Caco-2 (cell line): ENCODE data around the gene CPNE1. TPM values are rescaled to one million over a fixed set of nuclear protein-coding genes. Genes with fewer than 3 reads are reported as not detected.

Experiments used
- BruUV-seq: library from RNA; stranded (reverse); fragments of 400-500 nt; replicated peaks from 2 replicates; lab custom pipeline; 2021; lab: Mats Ljungman, UMichigan
- CTCF ChIA-PET: fragments of 300-600 bp; sonication (Branson Sonifier 250); formaldehyde crosslinking; loops from one replicate; lab custom pipeline; 2022; ENCODE audit warnings: antibody characterized with exemption; lab: Charles Lee
- POLR2A ChIA-PET: fragments of 300-600 bp; sonication (Branson Sonifier 250); formaldehyde crosslinking; loops from one replicate; lab custom pipeline; 2022; ENCODE audit warnings: antibody characterized with exemption; lab: Charles Lee
- DNase-seq, 2 experiments: peaks; one replicate each; pipeline versions ENCODE4 v3.0.0 to v3.0.0-alpha.2; 2020 to 2022
- H3K27me3 ChIP-seq: replicated peaks from 2 replicates; pipeline ENCODE4 v1.6.0; 2011; ENCODE audit warnings: low read length; ENCODE audit not compliant: control insufficient read depth, insufficient read depth
- H3K36me3 ChIP-seq: 2 replicates; pipeline ENCODE4 v1.5.1; 2011; ENCODE audit warnings: low read length; ENCODE audit not compliant: control insufficient read depth, insufficient read depth
- H3K4me1 ChIP-seq: fragments of 250-450 bp; sonication (Bioruptor Pico); 2 replicates; pipeline ENCODE4 v1.5.1; 2020; ENCODE audit warnings: mild to moderate bottlenecking
- H3K4me3 ChIP-seq: 2 replicates; pipeline ENCODE4 v1.5.1; 2011; ENCODE audit warnings: low read depth, mild to moderate bottlenecking, control low read depth, low read length
- H3K9me3 ChIP-seq: fragments of 250-450 bp; sonication (Bioruptor Pico); 2 replicates; pipeline ENCODE4 v1.5.1; 2020; ENCODE audit warnings: mild to moderate bottlenecking, moderate library complexity
- H3K27ac Mint-ChIP-seq: one replicate; pipeline ENCODE4 v1.8.0; 2022; ENCODE audit warnings: mixed read lengths; ENCODE audit not compliant: unreplicated experiment
- H3K27me3 Mint-ChIP-seq: one replicate; pipeline ENCODE4 v1.8.0; 2022; ENCODE audit warnings: mixed read lengths; ENCODE audit not compliant: insufficient read depth, unreplicated experiment
- H3K36me3 Mint-ChIP-seq: one replicate; pipeline ENCODE4 v1.8.0; 2022; ENCODE audit warnings: mild to moderate bottlenecking, mixed read lengths; ENCODE audit not compliant: insufficient read depth, unreplicated experiment
- H3K4me1 Mint-ChIP-seq: one replicate; pipeline ENCODE4 v1.8.0; 2022; ENCODE audit warnings: low read depth, mixed read lengths; ENCODE audit not compliant: unreplicated experiment
- H3K4me3 Mint-ChIP-seq: one replicate; pipeline ENCODE4 v1.8.0; 2022; ENCODE audit warnings: mild to moderate bottlenecking, moderate library complexity, mixed read lengths; ENCODE audit not compliant: unreplicated experiment
- H3K9me3 Mint-ChIP-seq: one replicate; pipeline ENCODE4 v1.8.0; 2022; ENCODE audit warnings: mixed read lengths; ENCODE audit not compliant: unreplicated experiment
- CTCF ChIP-seq, 2 experiments: fragments of 200-600 bp in 1 of 2; IDR thresholded peaks; 1 replicate in 1 of 2; 2 replicates in 1 of 2; pipeline versions ENCODE4 v1.5.1 to v1.8.0; 2011 to 2022; ENCODE audit warnings: antibody characterized with exemption in 1 of 2, control low read depth in 1 of 2, inconsistent platforms in 1 of 2, low read depth in 1 of 2, low read length in 1 of 2, mild to moderate bottlenecking in 1 of 2, moderate library complexity in 1 of 2; ENCODE audit not compliant: insufficient read depth in 1 of 2, severe bottlenecking in 1 of 2, unreplicated experiment in 1 of 2
- intact Hi-C: fragments of 100-400 bp; cut with micrococcal nuclease; formaldehyde crosslinking; loops from one replicate; pipeline ENCODE4 v1.10.0; 2022; ENCODE audit not compliant: unreplicated experiment
- total RNA-seq: library from RNA; stranded (reverse); gene quantifications from 2 replicates; pipeline ENCODE4 v1.2.3, GENCODE V29; 2022

CPNE1 gene
- total RNA-seq, 1 experiment from 2014 or later = 833 TPM

- no peak overlapping the region for H3K27ac Mint-ChIP-seq
Measured at GRCh38 chr20:35629427-35630145, 35.1 kb downstream of the CPNE1 start.

GRCh38 chr20:35627121-35627520, 37.6 kb downstream of the CPNE1 start:
- Mint-ChIP-seq H3K27me3 (no peaks in the 10 kb centered on the region), H3K27ac (no peak overlapping the region), H3K4me3 (no peak overlapping the region), H3K9me3 (no peaks in the 10 kb centered on the region), H3K4me1 (no peaks in the 10 kb centered on the region), H3K36me3 (peaks cover 92% of the 10 kb centered on the region)
- H3K36me3 ChIP-seq = peaks cover 16% of the 10 kb centered on the region
- no peaks in the 10 kb centered on the region for H3K9me3 ChIP-seq
- no peak for DNase-seq
- ChIA-PET POLR2A (no interaction called here), CTCF (no interaction called here)
- no peak overlapping the region for H3K4me3 ChIP-seq
- TF ChIP-seq CTCF (IDR thresholded peaks at IDR 0.05; ENCODE audit: insufficient read depth in 1 of 2, low read depth in 1 of 2, low read length in 1 of 2, severe bottlenecking in 1 of 2, unreplicated experiment in 1 of 2) = no peak
- BruUV-seq = no TSS peak
- H3K27me3 ChIP-seq = no peaks in the 10 kb centered on the region
- H3K4me1 ChIP-seq = no peaks in the 10 kb centered on the region
- intact Hi-C loops = no loop called here

More at GRCh38 chr20:35629427-35630145, 35.1 kb downstream of the CPNE1 start:
- H3K9me3 Mint-ChIP-seq = no peaks in the 10 kb centered on the region
- peaks cover 93% of the 10 kb centered on the region for H3K36me3 Mint-ChIP-seq
- POLR2A ChIA-PET = no interaction called here
- BruUV-seq = no TSS peak
- H3K27me3 Mint-ChIP-seq = no peaks in the 10 kb centered on the region
- Histone ChIP-seq H3K27me3 (no peaks in the 10 kb centered on the region), H3K4me1 (no peaks in the 10 kb centered on the region), H3K4me3 (no peak overlapping the region), H3K36me3 (peaks cover 19% of the 10 kb centered on the region), H3K9me3 (no peaks in the 10 kb centered on the region)
- CTCF ChIA-PET = no interaction called here
- TF ChIP-seq CTCF (IDR thresholded peaks at IDR 0.05; ENCODE audit: insufficient read depth in 1 of 2, low read depth in 1 of 2, low read length in 1 of 2, severe bottlenecking in 1 of 2, unreplicated experiment in 1 of 2) = no peak
- no peak overlapping the region for H3K4me3 Mint-ChIP-seq
- no peak for DNase-seq
- H3K4me1 Mint-ChIP-seq = peaks cover 6% of the 10 kb centered on the region
- intact Hi-C loops = no loop called here

- Histone ChIP-seq H3K9me3 (no peaks in the 10 kb centered on the region), H3K27me3 (no peaks in the 10 kb centered on the region), H3K4me1 (no peaks in the 10 kb centered on the region), H3K4me3 (no peak overlapping the region), H3K36me3 (peaks cover 16% of the 10 kb centered on the region)
- ChIA-PET POLR2A (no interaction called here), CTCF (no interaction called here)
- Mint-ChIP-seq H3K36me3 (peaks cover 92% of the 10 kb centered on the region), H3K4me3 (no peak overlapping the region), H3K4me1 (no peaks in the 10 kb centered on the region), H3K27ac (no peak overlapping the region), H3K9me3 (no peaks in the 10 kb centered on the region), H3K27me3 (no peaks in the 10 kb centered on the region)
- BruUV-seq = TSS peak; percentile 53
- TF ChIP-seq CTCF (IDR thresholded peaks at IDR 0.05; ENCODE audit: insufficient read depth in 1 of 2, low read depth in 1 of 2, low read length in 1 of 2, severe bottlenecking in 1 of 2, unreplicated experiment in 1 of 2) = no peak
- intact Hi-C loops = no loop called here
- no peak for DNase-seq
Measured at GRCh38 chr20:35626386-35627001, 38.2 kb downstream of the CPNE1 start.
